HepG2 (cell line): Measurements from ENCODE around the gene BCO2. TPM values are rescaled to one million over a fixed set of nuclear protein-coding genes. Genes with fewer than 3 reads are reported as not detected.

Source experiments
- ARID2 ChIP-seq: sonication (generic); formaldehyde crosslinking; IDR thresholded peaks from 2 replicates; pipeline ENCODE4 v1.8.1; 2022; ENCODE audit warnings: mild to moderate bottlenecking, missing genetic modification reagents, borderline replicate concordance
- MLXIP ChIP-seq: sonication (generic); formaldehyde crosslinking; IDR thresholded peaks from 2 replicates; pipeline ENCODE4 v1.9.0; 2021; ENCODE audit warnings: missing genetic modification reagents, borderline replicate concordance
- REST ChIP-seq, 2 experiments: IDR thresholded peaks; 2 replicates each; pipeline ENCODE4 v1.6.1; 2011 to 2012; ENCODE audit warnings: low read length in 2 of 2, borderline replicate concordance in 1 of 2, low read depth in 1 of 2, mild to moderate bottlenecking in 1 of 2, moderate library complexity in 1 of 2
- RFX1 ChIP-seq: fragments of 450-650 bp; IDR thresholded peaks from 2 replicates; pipeline ENCODE4 v1.6.1; 2017
- STAT5B ChIP-seq: sonication (generic); formaldehyde crosslinking; IDR thresholded peaks from 2 replicates; pipeline ENCODE4 v1.4.0; 2020; ENCODE audit warnings: missing genetic modification reagents
- TEAD3 ChIP-seq: optimal IDR thresholded peaks from 2 replicates; pipeline ENCODE3; 2016; ENCODE audit warnings: borderline replicate concordance
- ZFP91 ChIP-seq: sonication (generic); formaldehyde crosslinking; IDR thresholded peaks from 2 replicates; pipeline ENCODE4 v1.9.0; 2022; ENCODE audit warnings: missing genetic modification reagents, mild to moderate bottlenecking, borderline replicate concordance
- ZNF556 ChIP-seq: sonication (generic); formaldehyde crosslinking; IDR thresholded peaks from 2 replicates; pipeline ENCODE4 v1.4.0; 2020; ENCODE audit warnings: mild to moderate bottlenecking, missing genetic modification reagents, borderline replicate concordance
- ZNF639 ChIP-seq: conservative IDR thresholded peaks from 2 replicates; pipeline ENCODE4 v1.6.1; 2018; ENCODE audit warnings: missing genetic modification reagents
- ZNF790 ChIP-seq: sonication (generic); formaldehyde crosslinking; IDR thresholded peaks from 2 replicates; pipeline ENCODE4 v1.8.0; 2022; ENCODE audit warnings: missing genetic modification reagents, mild to moderate bottlenecking, borderline replicate concordance
- polyA plus RNA-seq, 8 experiments: library from polyadenylated mRNA; depleted of rRNA in 3 of 8; stranded (reverse) in 7 of 8; unstranded in 1 of 8; fragments of >200 nt; fragmentation: Illumina TruSeq in 4 of 8; extraction: Trizol in 4 of 8; gene quantifications; 2 replicates each; pipeline versions ENCODE4 v1.2.1 to v1.2.3, GENCODE V29; 2011 to 2016; ENCODE audit warnings: low read depth in 4 of 8, missing spikeins in 1 of 8, mixed read lengths in 1 of 8; ENCODE audit not compliant: insufficient read depth in 1 of 8
- total RNA-seq, 5 experiments: library from RNA; depleted of rRNA; stranded (reverse); fragments of >200 nt; fragmentation: Illumina TruSeq; extraction: Trizol; gene quantifications; 2 replicates each; pipeline ENCODE4 v1.2.3, GENCODE V29; 2016; ENCODE audit warnings: low read depth in 1 of 5

BCO2 gene
- total and polyA plus RNA-seq, 2 of the 13 experiments (the other 11 are each of a cell fraction or from before 2014, with no cell fraction given): 0.38 to 0.58 TPM

GRCh38 chr11:112177589-112177988, 2.3 kb downstream of the BCO2 start (continued):
- TF ChIP-seq ARID2 (no peak), STAT5B (CRISPR knock-in tag) (no peak), ZNF556 (CRISPR knock-in tag) (no peak), TEAD3 (no peak), RFX1 (no peak), MLXIP (no peak), ZNF790 (CRISPR knock-in tag) (no peak), REST (IDR thresholded peaks at IDR 0.05; ENCODE audit: borderline replicate concordance in 1 of 2, low read depth in 1 of 2, low read length in 2 of 2) (no peak), ZFP91 (CRISPR knock-in tag) (no peak), ZNF639 (no peak)
